GM23338 (cell line): Measurements from ENCODE around the gene FCGBP. TPM values are rescaled to one million over a fixed set of nuclear protein-coding genes. Genes with fewer than 3 reads are reported as not detected.

Experiments
- ATAC-seq: fragments of 200-7000 bp; cut with Tn5 transposase; 3 replicates; pipeline ENCODE4 v1.9.1; 2020
- DNase-seq: peaks from one replicate; pipeline ENCODE4 v3.0.0-alpha.2; 2015; ENCODE audit warnings: low spot score
- H2AFZ ChIP-seq: fragments of 200-600 bp; sonication (generic); 2 replicates; pipeline ENCODE4 v1.8.0; 2016; ENCODE audit warnings: antibody characterized with exemption, mild to moderate bottlenecking, moderate library complexity
- H3F3A ChIP-seq: fragments of 200-600 bp; sonication (generic); replicated peaks from 2 replicates; pipeline ENCODE4 v1.8.0; 2017; ENCODE audit warnings: antibody characterized with exemption, mixed run types, low read depth
- H3K27ac ChIP-seq: fragments of 200-600 bp; sonication (generic); 2 replicates; pipeline ENCODE4 v1.6.1; 2016; ENCODE audit warnings: low read depth
- H3K27me3 ChIP-seq: fragments of 200-600 bp; sonication (generic); 2 replicates; pipeline ENCODE4 v1.8.0; 2016; ENCODE audit warnings: mild to moderate bottlenecking, mixed run types, moderate library complexity; ENCODE audit not compliant: insufficient read depth
- H3K36me3 ChIP-seq: fragments of 200-600 bp; sonication (generic); 2 replicates; pipeline ENCODE4 v1.8.0; 2016; ENCODE audit warnings: mild to moderate bottlenecking; ENCODE audit not compliant: insufficient read depth
- H3K4me1 ChIP-seq: fragments of 200-600 bp; sonication (generic); 2 replicates; pipeline ENCODE4 v1.8.0; 2016; ENCODE audit warnings: mild to moderate bottlenecking, moderate library complexity; ENCODE audit not compliant: insufficient read depth
- H3K4me2 ChIP-seq: fragments of 200-600 bp; sonication (generic); 2 replicates; pipeline ENCODE4 v1.7.1; 2017; ENCODE audit warnings: mixed run types
- H3K4me3 ChIP-seq: fragments of 200-600 bp; sonication (generic); 2 replicates; pipeline ENCODE4 v1.6.1; 2016; ENCODE audit warnings: mixed run types
- H3K79me2 ChIP-seq: fragments of 200-600 bp; sonication (generic); replicated peaks from 2 replicates; pipeline ENCODE4 v1.8.0; 2017; ENCODE audit warnings: mild to moderate bottlenecking; ENCODE audit not compliant: insufficient read depth
- H3K9me2 ChIP-seq: fragments of 200-600 bp; sonication (generic); 2 replicates; pipeline ENCODE4 v1.8.0; 2017; ENCODE audit not compliant: insufficient read depth
- H4K20me1 ChIP-seq: fragments of 200-600 bp; sonication (generic); replicated peaks from 2 replicates; pipeline ENCODE4 v1.8.0; 2017; ENCODE audit warnings: mild to moderate bottlenecking; ENCODE audit not compliant: insufficient read depth
- H3K27ac Mint-ChIP-seq: 2 replicates; pipeline ENCODE4 v1.8.0; 2020; ENCODE audit warnings: inconsistent platforms, mild to moderate bottlenecking, moderate library complexity, mixed read lengths
- H3K27me3 Mint-ChIP-seq: 3 replicates; pipeline ENCODE4 v1.8.0; 2022; ENCODE audit warnings: low read depth, mild to moderate bottlenecking, moderate library complexity, mixed read lengths, inconsistent platforms; ENCODE audit not compliant: insufficient read depth, poor library complexity
- H3K36me3 Mint-ChIP-seq: 3 replicates; pipeline ENCODE4 v1.8.0; 2021; ENCODE audit warnings: low read depth, mild to moderate bottlenecking, inconsistent platforms, moderate library complexity, mixed read lengths
- H3K4me1 Mint-ChIP-seq: 3 replicates; pipeline ENCODE4 v1.8.0; 2020; ENCODE audit warnings: mild to moderate bottlenecking, inconsistent platforms, mixed read lengths
- H3K4me3 Mint-ChIP-seq: 3 replicates; pipeline ENCODE4 v1.8.0; 2021; ENCODE audit warnings: moderate library complexity, mild to moderate bottlenecking, inconsistent platforms, mixed read lengths
- H3K9me3 Mint-ChIP-seq: 3 replicates; pipeline ENCODE4 v1.8.0; 2020; ENCODE audit warnings: moderate library complexity, mild to moderate bottlenecking, inconsistent platforms, mixed read lengths
- CREB1 ChIP-seq: fragments of 250-450 bp; sonication (Bioruptor Pico); IDR thresholded peaks from 2 replicates; pipeline ENCODE4 v1.5.0; 2020; ENCODE audit warnings: low read depth, mild to moderate bottlenecking, moderate library complexity
- EZH2 ChIP-seq: fragments of 200-600 bp; sonication (generic); IDR thresholded peaks from one replicate; pipeline ENCODE4 v1.8.0; 2017; ENCODE audit warnings: antibody characterized with exemption, mild to moderate bottlenecking, low read depth; ENCODE audit not compliant: unreplicated experiment
- EZH2phosphoT487 ChIP-seq: fragments of 200-600 bp; sonication (generic); IDR thresholded peaks from one replicate; pipeline ENCODE4 v1.8.1; 2018; ENCODE audit warnings: antibody characterized with exemption; ENCODE audit not compliant: unreplicated experiment
- JUNB ChIP-seq: IDR thresholded peaks from one replicate; pipeline ENCODE4 v1.6.1; 2016; ENCODE audit warnings: antibody characterized with exemption; ENCODE audit not compliant: unreplicated experiment
- NANOG ChIP-seq: IDR thresholded peaks from 2 replicates; pipeline ENCODE4 v1.6.1; 2016; ENCODE audit warnings: antibody characterized with exemption, borderline replicate concordance
- POLR2AphosphoS5 ChIP-seq: IDR thresholded peaks from 2 replicates; pipeline ENCODE4 v1.6.1; 2016; ENCODE audit warnings: antibody characterized with exemption, low read depth
- ZNF114 ChIP-seq: fragments of 250-450 bp; sonication (Bioruptor Pico); IDR thresholded peaks from 2 replicates; pipeline ENCODE4 v1.5.0; 2020; ENCODE audit warnings: mild to moderate bottlenecking, moderate library complexity
- ZNF331 ChIP-seq: fragments of 250-450 bp; sonication (Bioruptor Pico); IDR thresholded peaks from 2 replicates; pipeline ENCODE4 v1.5.0; 2020; ENCODE audit warnings: low read depth, mild to moderate bottlenecking, moderate library complexity
- polyA plus RNA-seq: library from polyadenylated mRNA; unstranded; fragments of >200 nt; fragmentation: Nextera tagmentation; extraction: Ambion mirVana; gene quantifications from 2 replicates; pipeline ENCODE4 v1.2.1, GENCODE V29; 2016
- total RNA-seq: library from RNA; depleted of rRNA; stranded (reverse); fragments of >200 nt; shearing (Covaris generic); gene quantifications from 2 replicates; pipeline ENCODE4 v1.2.3, GENCODE V29; 2014
- TF ChIP-seq, protein P1 (sequence below): IDR thresholded peaks from one replicate; pipeline ENCODE4 v1.6.1; 2018; ENCODE audit warnings: antibody characterized with exemption; ENCODE audit not compliant: unreplicated experiment
- TF ChIP-seq, protein P2 (sequence below): fragments of 250-450 bp; sonication (Bioruptor Pico); IDR thresholded peaks from 2 replicates; pipeline ENCODE4 v1.5.0; 2020; ENCODE audit warnings: mild to moderate bottlenecking, moderate library complexity
- TF ChIP-seq, protein P3 (sequence below), 2 experiments: fragments of 200-600 bp in 1 of 2; sonication (generic) in 1 of 2; conservative IDR thresholded peaks; 2 replicates each; pipeline versions ENCODE4 v1.5.1 to v1.6.1; 2016 to 2017; ENCODE audit warnings: antibody characterized with exemption in 2 of 2, low read depth in 2 of 2, mild to moderate bottlenecking in 2 of 2, moderate library complexity in 1 of 2

Gene FCGBP
- total and polyA plus RNA-seq, 2 experiments from 2014 or later, result 0.44 to 3.6 TPM

DNA sequence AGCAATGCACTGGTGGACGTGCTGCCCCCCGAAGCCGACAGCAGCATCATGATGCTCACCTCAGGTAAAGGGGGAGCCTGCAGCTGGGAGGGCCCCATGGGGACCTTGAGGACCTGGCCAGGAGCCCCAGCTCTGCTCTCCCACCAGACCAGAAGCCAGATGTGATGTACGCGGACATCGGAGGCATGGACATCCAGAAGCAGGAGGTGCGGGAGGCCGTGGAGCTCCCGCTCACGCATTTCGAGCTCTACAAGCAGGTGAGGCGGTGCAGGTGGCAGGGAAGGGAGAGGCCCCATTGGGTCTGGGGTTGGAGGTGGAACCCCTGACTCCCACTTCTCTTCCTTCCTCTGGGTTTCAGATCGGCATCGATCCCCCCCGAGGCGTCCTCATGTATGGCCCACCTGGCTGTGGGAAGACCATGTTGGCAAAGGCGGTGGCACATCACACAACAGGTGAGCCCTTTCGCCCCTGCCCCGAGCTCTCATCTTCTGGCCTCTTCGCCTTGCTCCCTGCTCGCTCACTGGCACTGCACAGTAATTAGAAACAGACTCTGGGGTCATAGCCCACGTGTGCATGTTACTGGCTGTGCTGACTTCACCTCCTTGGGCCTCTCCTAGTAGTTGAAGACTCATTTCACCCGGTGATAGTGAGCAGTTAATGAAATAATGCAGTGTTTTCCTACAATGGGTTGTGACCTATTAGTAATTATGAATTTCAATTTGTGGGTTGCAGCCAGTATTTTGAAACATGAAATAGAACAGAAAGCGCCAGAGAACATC, 40.1 kb upstream of the FCGBP start:
- Histone ChIP-seq H2AFZ (no peak overlapping the region), H3K27me3 (no peaks in the 10 kb centered on the region), H4K20me1 (peaks cover 11% of the 10 kb centered on the region), H3K4me1 (no peaks in the 10 kb centered on the region; the same call in 1 of the 2 replicates), H3K36me3 (peaks cover 18% of the 10 kb centered on the region), H3K27ac (no peak overlapping the region), H3K4me3 (no peak overlapping the region), H3K79me2 (peaks cover 17% of the 10 kb centered on the region), H3F3A (no peaks in the 10 kb centered on the region), H3K4me2 (no peak overlapping the region), H3K9me2 (no peaks in the 10 kb centered on the region)
- peaks cover 8% of the 10 kb centered on the region; the same call in 2 of the 3 replicates for H3K4me1 Mint-ChIP-seq
- peaks cover 78% of the 10 kb centered on the region for H3K36me3 Mint-ChIP-seq
- no peak for DNase-seq
- H3K4me3 Mint-ChIP-seq, result no peak overlapping the region
- TF ChIP-seq, protein P1, sequence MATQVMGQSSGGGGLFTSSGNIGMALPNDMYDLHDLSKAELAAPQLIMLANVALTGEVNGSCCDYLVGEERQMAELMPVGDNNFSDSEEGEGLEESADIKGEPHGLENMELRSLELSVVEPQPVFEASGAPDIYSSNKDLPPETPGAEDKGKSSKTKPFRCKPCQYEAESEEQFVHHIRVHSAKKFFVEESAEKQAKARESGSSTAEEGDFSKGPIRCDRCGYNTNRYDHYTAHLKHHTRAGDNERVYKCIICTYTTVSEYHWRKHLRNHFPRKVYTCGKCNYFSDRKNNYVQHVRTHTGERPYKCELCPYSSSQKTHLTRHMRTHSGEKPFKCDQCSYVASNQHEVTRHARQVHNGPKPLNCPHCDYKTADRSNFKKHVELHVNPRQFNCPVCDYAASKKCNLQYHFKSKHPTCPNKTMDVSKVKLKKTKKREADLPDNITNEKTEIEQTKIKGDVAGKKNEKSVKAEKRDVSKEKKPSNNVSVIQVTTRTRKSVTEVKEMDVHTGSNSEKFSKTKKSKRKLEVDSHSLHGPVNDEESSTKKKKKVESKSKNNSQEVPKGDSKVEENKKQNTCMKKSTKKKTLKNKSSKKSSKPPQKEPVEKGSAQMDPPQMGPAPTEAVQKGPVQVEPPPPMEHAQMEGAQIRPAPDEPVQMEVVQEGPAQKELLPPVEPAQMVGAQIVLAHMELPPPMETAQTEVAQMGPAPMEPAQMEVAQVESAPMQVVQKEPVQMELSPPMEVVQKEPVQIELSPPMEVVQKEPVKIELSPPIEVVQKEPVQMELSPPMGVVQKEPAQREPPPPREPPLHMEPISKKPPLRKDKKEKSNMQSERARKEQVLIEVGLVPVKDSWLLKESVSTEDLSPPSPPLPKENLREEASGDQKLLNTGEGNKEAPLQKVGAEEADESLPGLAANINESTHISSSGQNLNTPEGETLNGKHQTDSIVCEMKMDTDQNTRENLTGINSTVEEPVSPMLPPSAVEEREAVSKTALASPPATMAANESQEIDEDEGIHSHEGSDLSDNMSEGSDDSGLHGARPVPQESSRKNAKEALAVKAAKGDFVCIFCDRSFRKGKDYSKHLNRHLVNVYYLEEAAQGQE, result no peak
- TF ChIP-seq EZH2 (no peak), POLR2AphosphoS5 (no peak), ZNF331 (CRISPR knock-in tag) (no peak), EZH2phosphoT487 (no peak), ZNF114 (CRISPR knock-in tag) (no peak), CREB1 (CRISPR knock-in tag) (no peak), NANOG (no peak), JUNB (no peak)
- TF ChIP-seq, protein P2, sequence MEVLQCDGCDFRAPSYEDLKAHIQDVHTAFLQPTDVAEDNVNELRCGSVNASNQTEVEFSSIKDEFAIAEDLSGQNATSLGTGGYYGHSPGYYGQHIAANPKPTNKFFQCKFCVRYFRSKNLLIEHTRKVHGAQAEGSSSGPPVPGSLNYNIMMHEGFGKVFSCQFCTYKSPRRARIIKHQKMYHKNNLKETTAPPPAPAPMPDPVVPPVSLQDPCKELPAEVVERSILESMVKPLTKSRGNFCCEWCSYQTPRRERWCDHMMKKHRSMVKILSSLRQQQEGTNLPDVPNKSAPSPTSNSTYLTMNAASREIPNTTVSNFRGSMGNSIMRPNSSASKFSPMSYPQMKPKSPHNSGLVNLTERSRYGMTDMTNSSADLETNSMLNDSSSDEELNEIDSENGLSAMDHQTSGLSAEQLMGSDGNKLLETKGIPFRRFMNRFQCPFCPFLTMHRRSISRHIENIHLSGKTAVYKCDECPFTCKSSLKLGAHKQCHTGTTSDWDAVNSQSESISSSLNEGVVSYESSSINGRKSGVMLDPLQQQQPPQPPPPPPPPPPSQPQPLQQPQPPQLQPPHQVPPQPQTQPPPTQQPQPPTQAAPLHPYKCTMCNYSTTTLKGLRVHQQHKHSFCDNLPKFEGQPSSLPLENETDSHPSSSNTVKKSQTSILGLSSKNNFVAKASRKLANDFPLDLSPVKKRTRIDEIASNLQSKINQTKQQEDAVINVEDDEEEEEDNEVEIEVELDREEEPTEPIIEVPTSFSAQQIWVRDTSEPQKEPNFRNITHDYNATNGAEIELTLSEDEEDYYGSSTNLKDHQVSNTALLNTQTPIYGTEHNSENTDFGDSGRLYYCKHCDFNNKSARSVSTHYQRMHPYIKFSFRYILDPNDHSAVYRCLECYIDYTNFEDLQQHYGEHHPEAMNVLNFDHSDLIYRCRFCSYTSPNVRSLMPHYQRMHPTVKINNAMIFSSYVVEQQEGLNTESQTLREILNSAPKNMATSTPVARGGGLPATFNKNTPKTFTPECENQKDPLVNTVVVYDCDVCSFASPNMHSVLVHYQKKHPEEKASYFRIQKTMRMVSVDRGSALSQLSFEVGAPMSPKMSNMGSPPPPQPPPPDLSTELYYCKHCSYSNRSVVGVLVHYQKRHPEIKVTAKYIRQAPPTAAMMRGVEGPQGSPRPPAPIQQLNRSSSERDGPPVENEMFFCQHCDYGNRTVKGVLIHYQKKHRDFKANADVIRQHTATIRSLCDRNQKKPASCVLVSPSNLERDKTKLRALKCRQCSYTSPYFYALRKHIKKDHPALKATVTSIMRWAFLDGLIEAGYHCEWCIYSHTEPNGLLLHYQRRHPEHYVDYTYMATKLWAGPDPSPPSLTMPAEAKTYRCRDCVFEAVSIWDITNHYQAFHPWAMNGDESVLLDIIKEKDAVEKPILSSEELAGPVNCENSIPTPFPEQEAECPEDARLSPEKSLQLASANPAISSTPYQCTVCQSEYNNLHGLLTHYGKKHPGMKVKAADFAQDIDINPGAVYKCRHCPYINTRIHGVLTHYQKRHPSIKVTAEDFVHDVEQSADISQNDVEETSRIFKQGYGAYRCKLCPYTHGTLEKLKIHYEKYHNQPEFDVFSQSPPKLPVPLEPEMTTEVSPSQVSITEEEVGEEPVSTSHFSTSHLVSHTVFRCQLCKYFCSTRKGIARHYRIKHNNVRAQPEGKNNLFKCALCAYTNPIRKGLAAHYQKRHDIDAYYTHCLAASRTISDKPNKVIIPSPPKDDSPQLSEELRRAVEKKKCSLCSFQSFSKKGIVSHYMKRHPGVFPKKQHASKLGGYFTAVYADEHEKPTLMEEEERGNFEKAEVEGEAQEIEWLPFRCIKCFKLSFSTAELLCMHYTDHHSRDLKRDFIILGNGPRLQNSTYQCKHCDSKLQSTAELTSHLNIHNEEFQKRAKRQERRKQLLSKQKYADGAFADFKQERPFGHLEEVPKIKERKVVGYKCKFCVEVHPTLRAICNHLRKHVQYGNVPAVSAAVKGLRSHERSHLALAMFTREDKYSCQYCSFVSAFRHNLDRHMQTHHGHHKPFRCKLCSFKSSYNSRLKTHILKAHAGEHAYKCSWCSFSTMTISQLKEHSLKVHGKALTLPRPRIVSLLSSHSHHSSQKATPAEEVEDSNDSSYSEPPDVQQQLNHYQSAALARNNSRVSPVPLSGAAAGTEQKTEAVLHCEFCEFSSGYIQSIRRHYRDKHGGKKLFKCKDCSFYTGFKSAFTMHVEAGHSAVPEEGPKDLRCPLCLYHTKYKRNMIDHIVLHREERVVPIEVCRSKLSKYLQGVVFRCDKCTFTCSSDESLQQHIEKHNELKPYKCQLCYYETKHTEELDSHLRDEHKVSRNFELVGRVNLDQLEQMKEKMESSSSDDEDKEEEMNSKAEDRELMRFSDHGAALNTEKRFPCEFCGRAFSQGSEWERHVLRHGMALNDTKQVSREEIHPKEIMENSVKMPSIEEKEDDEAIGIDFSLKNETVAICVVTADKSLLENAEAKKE, result no peak
- TF ChIP-seq, protein P3, sequence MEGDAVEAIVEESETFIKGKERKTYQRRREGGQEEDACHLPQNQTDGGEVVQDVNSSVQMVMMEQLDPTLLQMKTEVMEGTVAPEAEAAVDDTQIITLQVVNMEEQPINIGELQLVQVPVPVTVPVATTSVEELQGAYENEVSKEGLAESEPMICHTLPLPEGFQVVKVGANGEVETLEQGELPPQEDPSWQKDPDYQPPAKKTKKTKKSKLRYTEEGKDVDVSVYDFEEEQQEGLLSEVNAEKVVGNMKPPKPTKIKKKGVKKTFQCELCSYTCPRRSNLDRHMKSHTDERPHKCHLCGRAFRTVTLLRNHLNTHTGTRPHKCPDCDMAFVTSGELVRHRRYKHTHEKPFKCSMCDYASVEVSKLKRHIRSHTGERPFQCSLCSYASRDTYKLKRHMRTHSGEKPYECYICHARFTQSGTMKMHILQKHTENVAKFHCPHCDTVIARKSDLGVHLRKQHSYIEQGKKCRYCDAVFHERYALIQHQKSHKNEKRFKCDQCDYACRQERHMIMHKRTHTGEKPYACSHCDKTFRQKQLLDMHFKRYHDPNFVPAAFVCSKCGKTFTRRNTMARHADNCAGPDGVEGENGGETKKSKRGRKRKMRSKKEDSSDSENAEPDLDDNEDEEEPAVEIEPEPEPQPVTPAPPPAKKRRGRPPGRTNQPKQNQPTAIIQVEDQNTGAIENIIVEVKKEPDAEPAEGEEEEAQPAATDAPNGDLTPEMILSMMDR (conservative IDR thresholded peaks at IDR 0.05; ENCODE audit: low read depth in 2 of 2), result no peak
- peaks cover 14% of the 10 kb centered on the region for H3K27me3 Mint-ChIP-seq
- ATAC-seq, result no peak
- H3K27ac Mint-ChIP-seq, result no peak overlapping the region
- no peaks in the 10 kb centered on the region for H3K9me3 Mint-ChIP-seq
